Suppressor macrophage (primary cell): ENCODE measurements around the gene TGIF1.
"Not testable (repeated sequence)": the region's sequence is repeated elsewhere in the genome, so short reads cannot be mapped to it uniquely, and the experiment has no call there.

Source experiments
- DNase-seq, 4 experiments: peaks; one replicate each; pipeline ENCODE4 v3.0.0-alpha.2; 2020 to 2022
- total RNA-seq, 17 experiments: gene quantifications; one replicate each; lab custom pipeline; 2026; ENCODE audit warnings: mixed read lengths in 6 of 17, inconsistent platforms in 3 of 17; lab: John Stamatoyannopoulos, UW

TGIF1 gene
- total RNA-seq = 18.9 to 54.7 (median 32.1) reads per million in 17 experiments

DNA sequence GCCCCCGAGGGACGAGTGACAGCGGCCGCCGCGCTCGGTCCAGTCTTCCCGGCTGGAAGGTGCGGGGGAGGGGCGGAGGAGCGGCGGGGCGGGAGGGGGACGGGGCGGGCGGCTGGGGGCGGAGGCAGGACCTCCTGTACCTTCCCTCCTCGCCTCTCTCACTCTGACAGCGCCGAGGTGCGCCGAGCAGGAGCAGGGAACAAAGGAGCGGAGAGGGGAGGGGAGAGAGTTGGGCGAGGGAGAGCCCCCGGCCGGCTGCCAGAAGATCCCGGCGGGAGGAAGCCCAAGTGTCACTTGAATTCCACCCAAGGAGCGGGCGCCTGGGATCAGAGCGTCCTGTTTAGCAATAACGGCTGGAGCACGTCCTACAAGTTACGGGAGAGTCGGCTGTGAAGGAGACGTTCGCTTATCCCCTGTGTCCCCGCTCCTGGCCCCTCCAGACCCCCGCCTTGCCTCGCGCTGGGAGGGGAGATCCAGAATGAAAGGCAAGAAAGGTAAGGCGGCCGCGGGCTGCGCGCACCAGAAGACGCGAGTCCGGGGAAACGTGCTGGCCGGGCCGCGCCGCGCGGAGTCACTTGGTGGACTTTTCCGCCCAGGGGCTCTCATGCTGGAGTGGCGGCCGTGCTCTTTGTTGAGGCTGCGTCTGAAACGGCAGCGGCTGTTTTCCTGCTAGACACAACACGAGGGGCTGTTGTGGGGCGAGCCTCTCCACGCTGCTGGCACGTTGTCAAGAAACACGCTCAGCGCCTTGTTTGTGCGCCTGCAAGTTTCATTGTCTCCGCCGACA lies at the start of gene TGIF1:
TGIF1 (plus strand) TSS at position 161 of the 787 bp plus-strand sequence; CDS start at position 479, 318 bp downstream.
- peak; percentile 73 to 84 (median 78) for DNase-seq

DNA sequence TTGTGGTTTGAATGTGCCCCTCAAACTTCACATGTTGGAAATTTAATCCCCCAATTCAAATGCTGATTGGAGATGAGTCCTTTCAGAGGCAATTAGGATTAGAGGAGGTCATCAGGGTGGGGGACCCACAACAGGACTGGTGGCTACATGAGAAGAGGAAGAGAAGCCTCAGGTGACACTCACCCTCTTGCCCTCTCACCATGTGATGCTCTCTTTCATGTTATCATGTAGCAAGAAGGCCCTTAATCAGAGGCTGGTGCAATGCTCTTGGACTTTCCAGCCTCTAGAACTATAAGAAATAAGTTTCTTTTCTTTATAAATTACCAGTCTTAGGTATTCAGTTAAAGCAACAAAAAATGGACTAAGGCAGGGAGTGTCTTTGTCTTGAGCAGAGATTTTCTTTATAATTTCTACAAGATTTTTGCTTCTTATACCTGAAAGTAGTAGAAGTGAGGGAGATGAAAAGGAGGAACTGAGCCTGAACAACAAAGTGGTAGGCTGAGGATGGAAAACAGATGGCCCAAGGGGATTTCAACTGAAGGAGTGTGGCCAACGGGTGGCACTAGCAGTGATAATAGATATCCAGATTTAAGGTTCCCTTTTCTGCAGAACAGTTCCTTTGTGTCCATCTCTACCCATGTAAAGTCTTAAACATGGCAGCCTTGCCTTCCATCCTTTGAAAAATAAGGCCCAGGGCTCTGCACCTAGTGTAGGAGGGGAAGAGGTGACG lies 49.2 kb upstream of the TGIF1 start:
- DNase-seq = peak in 1 of 4 experiments; percentile 4

DNA sequence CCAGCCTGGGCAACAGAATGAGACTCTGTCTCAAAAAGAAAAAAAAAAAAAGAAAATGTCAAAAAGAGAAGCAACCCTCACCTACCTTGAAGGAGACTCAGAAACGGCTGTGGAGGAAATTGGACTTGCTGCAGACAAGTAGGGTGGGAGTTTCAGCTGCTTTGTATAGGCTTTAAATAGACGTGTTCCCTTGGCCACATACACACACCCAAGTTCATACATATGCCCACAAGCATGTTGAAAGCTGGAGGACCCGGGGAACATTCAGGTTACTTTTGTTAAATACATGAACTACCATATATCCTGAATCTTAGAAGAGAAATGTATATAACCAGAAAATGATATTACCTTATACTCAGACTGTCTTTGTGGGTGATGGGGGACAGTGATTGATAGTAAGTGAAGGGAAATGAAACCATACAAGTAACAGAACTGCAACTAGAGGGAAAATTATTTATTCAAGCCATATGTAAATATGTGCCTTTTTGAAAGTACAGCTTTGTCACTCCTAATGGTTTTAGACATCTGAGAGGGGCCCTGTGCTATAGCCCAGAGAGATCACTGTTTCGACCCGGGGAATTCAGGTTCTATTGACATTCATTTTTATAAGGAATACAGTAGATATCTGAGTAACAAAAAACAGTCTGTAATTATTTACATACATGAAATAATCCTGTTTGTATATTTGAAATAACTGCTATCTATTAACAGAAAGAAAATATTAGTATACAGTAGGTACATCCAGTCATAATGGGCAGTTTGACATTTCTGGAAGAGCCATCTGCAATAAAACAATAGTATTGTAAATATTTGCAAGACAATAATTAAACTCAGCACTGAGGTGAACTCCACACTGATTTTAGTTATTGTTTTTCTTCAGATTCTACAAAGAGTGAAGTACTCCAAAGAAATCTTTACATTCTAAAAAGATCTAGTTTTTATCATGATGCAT lies 48.0 kb upstream of the TGIF1 start:
- DNase-seq = no peak

DNA sequence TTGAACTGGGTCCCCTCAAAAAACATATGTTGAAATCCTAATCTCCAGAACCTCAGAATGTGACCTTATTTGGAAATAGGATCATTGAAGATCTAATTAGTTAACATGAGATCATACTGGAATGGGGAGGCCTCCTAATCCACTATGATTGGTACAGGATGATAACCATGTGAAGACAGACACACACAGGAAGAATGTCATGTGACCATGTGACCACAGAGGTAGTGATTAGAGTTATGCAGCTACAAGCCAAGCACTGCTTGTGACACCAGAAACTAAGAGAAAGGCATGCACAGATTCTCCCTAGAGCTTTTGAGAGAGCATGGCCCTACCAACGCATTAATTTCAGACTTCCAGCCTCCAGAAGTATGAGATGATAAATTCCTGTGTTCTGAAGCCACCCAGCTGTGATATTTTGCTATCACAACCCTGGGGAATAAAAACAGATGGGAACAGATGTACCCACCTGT lies 47.0 kb upstream of the TGIF1 start:
- peak in 2 of 4 experiments; percentile 14 for DNase-seq

DNA sequence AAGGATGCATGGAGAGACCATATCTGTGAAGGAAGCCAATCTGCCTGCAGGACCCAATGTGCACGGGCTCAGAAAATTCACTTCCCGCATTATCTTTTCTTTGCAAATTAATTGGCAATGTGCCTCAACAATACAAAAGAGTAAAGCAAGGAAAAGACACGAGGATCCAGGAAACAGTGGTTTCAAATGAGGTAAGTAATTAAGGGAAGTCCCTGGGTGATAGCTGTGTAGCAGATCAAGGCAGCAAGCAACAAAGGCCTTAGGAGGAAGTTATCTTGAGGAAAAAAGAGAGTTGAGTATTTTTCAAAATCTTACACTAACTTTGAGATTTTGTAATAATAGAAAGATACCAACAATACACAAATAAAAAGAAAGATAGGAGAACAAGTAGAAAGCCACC lies 44.3 kb upstream of the TGIF1 start:
- DNase-seq = peak; percentile 41 to 77 (median 67)

DNA sequence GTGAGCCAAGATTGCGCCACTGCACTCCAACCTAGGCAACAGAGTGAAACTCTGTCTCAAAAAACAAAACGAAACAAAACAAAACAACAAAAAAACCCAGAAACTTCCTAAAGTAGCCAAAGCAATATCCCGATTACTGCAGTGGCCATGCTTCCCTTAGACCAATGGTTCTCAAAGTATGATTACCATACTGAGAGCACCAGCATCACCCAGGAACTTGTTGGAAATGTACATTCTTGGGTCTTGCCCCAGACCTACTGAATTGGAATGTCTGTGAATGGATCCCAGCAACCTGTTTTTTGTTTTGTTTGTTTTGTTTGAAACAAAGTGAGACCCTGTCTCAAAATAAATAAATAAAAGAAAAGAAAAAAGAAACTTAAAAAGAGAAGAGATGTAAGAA lies 41.9 kb upstream of the TGIF1 start:
- no peak for DNase-seq

DNA sequence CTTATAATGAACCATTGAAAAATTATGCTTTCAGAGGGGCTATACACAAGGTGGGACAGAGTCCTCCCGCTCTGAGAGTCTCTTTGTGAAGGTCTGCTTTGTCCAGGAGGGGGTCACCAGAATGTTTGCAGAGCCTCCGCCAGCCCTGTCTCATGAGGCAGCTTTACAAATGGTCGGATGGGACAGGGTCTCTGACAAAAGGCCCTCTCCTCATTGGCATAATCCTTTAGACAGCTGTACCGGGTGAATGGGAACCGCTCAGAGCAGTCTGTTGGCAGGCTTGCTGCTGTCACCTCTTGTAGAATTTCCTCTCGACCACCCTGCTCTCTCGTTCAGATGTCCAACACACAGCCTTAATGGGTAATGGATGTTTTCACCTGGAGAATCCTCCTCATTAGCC lies 40.2 kb upstream of the TGIF1 start:
- no peak for DNase-seq

DNA sequence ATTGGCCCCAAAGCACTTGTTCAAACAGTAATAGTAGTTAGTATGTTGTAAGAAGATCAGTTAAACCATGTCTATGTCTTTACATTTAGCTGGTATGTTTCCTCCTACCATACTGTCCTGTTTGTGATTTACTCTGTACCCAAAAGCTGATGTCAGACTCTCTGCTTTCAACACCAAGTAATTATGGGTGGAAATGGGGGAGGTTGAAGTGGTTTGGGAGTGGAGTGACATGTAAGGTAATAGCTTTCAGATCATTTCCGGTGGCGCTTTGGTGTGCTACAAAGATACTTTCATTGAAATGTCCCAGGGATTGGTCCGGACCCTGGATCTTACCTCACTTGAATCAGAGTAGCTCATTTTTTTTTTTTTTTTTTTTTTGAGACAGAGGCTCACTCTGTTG lies 39.7 kb upstream of the TGIF1 start:
- DNase-seq = no peak

DNA sequence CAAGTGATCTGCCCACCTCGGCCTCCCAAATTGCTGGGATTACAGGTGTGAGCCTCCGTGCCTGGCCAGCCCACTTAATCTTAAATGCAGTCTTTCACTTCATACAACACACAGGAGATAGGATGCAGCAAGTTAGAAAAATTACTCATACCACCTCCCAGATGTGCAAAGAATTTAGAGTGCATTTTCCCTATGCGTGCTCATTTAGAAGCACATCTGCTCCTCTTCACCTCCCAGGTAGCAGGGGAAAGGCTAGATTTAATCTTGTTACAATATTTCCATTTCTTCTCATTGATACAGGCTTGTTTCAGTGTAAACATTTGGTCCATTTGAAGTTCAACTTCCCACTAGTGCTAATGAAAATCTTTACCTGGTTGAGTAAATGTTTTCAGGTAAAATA lies 39.1 kb upstream of the TGIF1 start:
- DNase-seq = not testable (repeated sequence)

DNA sequence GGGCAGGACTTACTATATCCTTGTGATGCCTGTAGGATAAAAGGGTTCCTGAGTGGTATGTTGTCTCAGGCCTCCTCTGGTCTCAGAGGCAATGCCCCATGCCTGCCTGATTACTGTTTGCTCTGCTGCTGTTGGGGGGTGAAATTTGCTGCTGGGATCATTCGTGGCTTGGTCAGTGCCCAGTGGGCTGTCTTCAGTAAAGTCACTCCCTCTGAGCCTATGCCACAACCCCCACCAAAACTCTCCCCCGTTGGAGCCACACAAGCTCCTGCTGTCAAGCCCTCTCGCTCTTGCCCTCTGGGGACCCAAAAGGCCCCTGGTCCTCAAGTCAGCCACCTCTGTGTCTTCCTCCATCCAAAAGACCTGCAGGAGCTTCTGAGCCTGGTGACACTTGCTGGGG lies 38.6 kb upstream of the TGIF1 start:
- no peak for DNase-seq

DNA sequence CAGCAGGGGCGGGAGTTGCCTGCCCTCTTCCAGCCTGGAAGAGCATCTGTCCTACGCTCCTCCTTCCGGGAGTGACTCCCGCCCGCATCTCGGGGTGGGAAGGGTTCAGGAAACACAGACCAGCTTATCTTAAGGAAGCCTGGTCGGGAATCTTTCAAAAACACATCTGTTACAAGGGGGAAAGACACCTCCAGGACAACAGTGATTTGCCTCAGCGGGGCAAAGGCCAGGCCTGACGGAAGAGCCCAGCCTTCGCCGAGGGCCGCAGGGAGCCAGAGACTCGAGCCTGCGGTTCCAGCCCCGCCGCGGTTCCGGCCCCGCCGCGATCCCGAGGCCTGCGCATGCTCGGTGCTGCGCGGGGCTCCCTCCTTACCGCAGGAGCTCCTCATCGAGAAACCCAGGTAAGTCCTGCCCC lies 38.1 kb upstream of the TGIF1 start:
- DNase-seq = peak in 3 of 4 experiments; percentile 8 to 26 (median 11)

DNA sequence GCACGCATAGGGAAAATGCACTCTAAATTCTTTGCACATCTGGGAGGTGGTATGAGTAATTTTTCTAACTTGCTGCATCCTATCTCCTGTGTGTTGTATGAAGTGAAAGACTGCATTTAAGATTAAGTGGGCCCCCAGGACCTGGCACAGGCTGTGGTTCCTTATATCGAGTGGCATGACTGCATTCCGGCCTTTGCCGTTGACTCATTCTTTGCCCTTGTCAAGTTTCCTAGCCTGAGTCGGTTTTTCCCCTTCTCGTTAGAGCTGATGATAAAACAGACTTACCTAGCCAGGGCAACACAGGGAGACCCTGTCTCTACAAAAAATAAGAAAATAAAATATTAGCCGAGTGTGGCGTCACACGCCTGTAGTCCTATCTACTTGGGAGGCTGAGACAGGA lies 37.4 kb upstream of the TGIF1 start:
- DNase-seq = peak in 1 of 4 experiments; percentile 3

DNA sequence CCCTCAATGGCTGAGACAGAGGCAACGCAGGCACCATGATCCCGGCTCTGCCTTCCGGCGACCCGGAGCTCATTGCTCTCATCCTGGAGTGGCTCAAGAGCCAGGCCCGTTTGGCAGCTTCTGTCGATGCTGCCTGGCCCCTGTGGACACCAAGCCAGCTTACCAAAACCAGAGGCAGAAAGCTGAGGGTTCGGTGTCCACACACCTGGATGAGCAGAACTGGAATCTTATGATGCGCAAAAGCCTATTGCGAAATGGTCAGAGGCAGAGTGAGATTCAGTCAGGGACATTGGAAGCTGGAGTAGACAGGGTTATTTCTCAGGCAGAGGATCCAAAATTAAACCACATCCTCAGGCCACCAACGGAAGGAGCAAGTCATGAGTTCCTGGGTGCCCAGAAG lies 34.9 kb upstream of the TGIF1 start:
- no peak for DNase-seq

DNA sequence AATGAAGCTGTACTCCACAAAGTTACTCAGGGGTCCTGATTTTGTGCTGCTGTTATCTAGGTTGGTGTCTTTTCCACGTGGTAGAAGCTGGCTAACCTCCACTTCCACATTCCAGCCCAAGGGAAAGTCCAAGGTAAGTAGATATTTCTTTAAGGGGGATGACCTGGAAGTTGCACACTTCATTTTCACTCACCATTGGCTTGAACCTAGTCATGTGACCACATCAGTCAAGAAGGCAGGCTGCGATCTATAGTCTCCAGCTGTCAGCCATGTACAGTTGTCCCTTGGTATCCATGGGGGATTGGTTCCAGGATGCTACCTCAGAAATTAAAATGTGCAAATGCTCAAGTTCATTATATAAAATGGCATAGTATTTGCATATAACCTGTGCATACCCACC lies 31.9 kb upstream of the TGIF1 start:
- no peak for DNase-seq

DNA sequence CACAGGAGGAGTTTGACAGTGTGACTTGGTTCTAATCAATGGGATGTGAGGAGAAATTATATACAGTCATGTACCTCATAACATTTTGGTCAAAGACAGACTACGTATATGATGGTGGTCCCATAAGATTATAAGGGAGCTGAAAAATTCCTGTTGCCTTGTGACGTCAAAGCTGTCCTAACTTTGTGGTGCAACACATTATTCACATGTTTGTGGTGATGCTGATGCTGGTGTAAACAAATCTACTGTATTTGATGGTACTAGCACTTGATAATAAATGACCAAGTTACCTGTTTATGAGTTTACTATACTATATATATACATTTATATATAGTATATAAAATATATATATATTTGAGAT lies 29.1 kb upstream of the TGIF1 start:
- DNase-seq = no peak

DNA sequence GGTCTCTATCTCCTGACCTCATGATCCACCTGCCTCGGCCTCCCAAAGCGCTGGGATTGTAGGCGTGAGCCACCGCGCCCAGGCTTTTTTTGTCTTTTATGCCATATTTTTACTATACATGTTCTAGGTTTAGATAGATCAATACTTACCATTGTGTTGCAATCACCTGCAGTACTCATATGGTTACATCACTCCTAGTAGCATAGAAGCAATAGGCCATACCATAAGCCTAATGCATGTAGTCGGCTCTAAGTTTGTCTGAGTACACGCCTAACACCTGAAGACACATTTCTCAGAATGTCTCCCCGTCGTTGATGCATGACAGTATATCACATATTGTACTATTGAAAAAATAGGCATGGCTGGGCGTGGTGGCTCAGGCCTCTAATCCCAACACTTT lies 27.1 kb upstream of the TGIF1 start:
- no peak for DNase-seq

DNA sequence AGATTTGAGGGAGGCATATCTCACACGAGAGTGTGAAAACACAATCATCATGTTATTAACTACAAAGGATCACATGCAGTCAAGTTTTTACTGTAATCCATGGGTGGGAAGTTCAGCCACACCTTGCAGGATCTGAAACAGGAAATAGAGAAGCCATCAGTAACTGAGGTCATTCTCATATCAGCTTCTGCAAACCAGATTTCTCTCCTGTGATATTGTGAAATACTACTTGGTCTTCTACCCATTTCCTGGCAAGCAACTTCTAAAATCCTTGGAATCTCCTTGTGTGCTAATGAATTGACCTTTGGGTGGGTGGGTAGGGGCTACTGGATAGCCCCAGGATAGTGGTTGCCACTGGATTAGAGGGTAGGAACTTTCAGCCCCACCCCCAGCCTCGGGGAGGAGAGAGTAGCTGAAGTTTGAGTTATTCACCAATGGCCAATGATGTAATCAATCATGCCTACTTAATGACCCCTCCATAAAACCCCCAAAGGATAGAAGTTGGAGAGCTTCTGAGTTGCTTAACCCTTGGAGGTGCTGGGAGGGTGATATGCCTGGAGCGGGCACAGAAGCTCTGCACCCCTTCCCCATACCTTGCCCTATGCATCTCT lies 25.6 kb upstream of the TGIF1 start:
- peak in 3 of 4 experiments; percentile 18 to 59 (median 49) for DNase-seq

DNA sequence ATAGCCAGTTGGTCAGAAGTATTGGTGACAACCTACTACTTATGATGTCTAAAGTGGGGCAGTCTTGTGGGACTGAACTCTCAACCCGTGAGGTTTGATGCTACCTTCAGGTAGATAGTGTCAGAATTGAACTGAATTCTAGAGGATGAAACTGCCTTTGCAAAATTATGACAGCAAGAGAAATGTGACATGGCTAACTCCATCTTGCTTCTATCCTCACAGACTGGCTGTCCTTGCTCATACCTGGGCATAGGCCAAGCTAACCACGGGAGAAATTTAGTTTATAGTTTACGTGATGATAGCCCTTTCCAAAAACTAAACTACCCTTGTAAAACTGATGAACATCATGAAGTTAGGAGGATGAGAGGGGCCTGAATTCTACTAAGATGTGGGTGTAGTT lies 24.9 kb upstream of the TGIF1 start:
- DNase-seq = no peak

DNA sequence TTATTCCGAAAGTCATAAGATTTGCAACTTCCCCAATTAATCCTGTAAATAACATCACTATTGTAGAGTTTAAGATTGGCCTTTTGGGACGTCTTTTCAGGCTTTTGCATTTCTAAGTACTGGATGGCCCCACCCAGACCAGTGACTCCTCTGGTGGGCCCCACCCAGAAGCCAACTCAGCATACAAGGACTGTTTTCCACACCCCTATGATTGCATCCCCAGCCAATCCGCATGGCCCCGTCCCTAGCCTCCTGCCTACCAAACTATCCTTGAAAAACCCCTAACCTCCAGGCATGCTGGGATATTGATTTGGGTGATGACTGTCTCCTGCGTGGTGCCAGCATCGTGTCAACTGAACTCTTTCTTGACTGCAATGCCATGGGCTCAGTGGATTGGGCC lies 24.5 kb upstream of the TGIF1 start:
- DNase-seq = no peak

DNA sequence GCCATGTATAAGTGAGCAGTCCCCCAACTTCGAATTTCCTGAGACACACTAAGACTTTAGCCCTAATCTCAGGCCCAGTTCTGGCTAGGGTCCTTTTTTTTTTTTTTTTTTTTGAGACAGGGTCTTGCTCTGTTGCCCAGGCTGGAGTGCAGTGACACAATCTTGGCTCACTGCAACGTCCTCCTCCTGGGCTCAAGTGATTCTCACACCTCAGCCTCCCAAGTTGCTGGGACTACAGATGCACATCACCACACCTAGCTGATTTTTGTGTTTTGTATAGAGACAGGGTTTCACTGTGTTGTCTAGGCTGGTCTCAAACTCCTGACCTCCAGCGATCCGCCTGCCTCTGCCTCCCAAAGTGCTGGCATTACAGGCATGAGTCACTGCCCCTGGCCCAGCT lies 23.9 kb upstream of the TGIF1 start:
- no peak for DNase-seq

DNA sequence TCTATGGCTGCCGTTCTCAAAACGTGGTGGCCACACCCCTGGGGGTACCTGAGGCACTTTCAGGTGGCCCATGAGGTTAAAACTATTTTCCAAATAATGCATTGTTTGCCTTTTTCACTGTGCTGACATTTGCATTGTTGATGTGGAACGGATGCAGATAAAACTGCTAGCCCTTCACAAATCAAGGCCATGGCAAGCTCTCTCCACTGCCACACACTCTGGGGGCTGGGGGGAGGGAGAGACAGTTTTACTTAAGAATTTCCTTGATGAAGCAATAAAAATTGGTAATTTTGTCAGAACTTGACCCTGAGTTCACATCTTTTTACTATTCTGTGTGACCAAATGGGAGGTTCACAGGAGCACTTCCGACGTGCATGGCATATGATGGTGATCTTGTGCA lies 22.0 kb upstream of the TGIF1 start:
- DNase-seq = no peak

DNA sequence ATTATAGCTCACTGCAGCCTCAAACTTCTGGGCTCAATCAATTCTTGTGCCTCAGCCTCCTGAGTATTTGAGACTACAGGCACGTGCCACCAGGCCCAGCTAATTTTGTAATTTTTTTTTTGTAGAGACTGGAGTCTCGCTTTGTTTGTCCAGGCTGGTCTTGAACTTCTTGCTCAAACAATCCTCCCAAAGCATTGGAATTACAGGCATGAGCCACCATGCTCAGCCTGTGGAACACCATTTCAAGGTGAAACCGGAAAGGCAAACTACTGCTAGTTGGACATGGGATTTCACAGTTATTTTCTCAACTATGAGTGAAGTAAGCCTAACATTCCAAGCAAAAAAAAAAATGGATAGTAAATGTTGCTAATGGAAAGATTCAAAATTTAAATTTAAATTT lies 20.9 kb upstream of the TGIF1 start:
- DNase-seq = no peak
